K562 (cell line): Measurements from ENCODE around the gene FADS1. TPM values are rescaled to one million over a fixed set of nuclear protein-coding genes. Genes with fewer than 3 reads are reported as not detected.
A peak's percentile ranks its signal among the peaks of the same experiment; 100 is the strongest.

Experiments
- ATAC-seq: fragments of 200-7000 bp; cut with Tn5 transposase; 3 replicates; pipeline ENCODE4 v1.9.1; 2020; ENCODE audit warnings: moderate library complexity
- BruUV-seq: library from RNA; stranded (reverse); fragments of 400-500 nt; replicated peaks from 2 replicates; lab custom pipeline; 2021; lab: Mats Ljungman, UMichigan
- CTCF ChIA-PET: fragments of 300-600 bp; formaldehyde crosslinking; extraction: SDS; loops from one replicate; lab custom pipeline; 2021; ENCODE audit warnings: low intra/inter-chr PET ratio; lab: Yijun Ruan, JAX
- POLR2A ChIA-PET: fragments of 300-600, 350-650 bp; sonication (Branson Sonifier 250); formaldehyde crosslinking; extraction: SDS; loops from one replicate; lab custom pipeline; 2021; ENCODE audit warnings: antibody characterized with exemption, inconsistent platforms; lab: Yijun Ruan, JAX
- DNase-seq, 4 experiments: peaks; one replicate each; pipeline versions ENCODE4 v3.0.0 to v3.0.0-alpha.2; 2011 to 2018; ENCODE audit warnings: low spot score in 3 of 4, mixed read lengths in 3 of 4; ENCODE audit errors: extremely low read depth in 1 of 4
- FAIRE-seq: peaks from 2 replicates; lab custom pipeline; 2011; peaks lifted over from hg19 to GRCh38; lab: Jason Lieb, UNC
- H2AFZ ChIP-seq: 2 replicates; pipeline ENCODE4 v1.6.0; 2011; ENCODE audit warnings: low read depth, low read length, control low read depth, inconsistent platforms
- H3K27ac ChIP-seq: fragments of 200-600 bp; 3 replicates; pipeline ENCODE4 v1.8.0; 2011; ENCODE audit warnings: low read depth, mild to moderate bottlenecking, control low read depth, inconsistent platforms, low read length, moderate library complexity, mixed read lengths; ENCODE audit errors: extremely low read depth
- H3K27me3 ChIP-seq, 2 experiments: fragments of 300-600 bp in 1 of 2; 2 replicates in 1 of 2; 3 replicates in 1 of 2; pipeline versions ENCODE4 v1.6.0 to v1.8.0; 2011; ENCODE audit warnings: inconsistent platforms in 2 of 2, low read length in 2 of 2, mild to moderate bottlenecking in 1 of 2, mixed read lengths in 1 of 2, moderate library complexity in 1 of 2; ENCODE audit not compliant: control insufficient read depth in 2 of 2, insufficient read depth in 2 of 2
- H3K36me3 ChIP-seq: fragments of 300-600 bp; 3 replicates; pipeline ENCODE4 v1.8.0; 2011; ENCODE audit warnings: mild to moderate bottlenecking, low read length, inconsistent platforms; ENCODE audit not compliant: control insufficient read depth, insufficient read depth
- H3K4me1 ChIP-seq, 2 experiments: fragments of 200-600 bp in 1 of 2; replicated peaks in 1 of 2; 2 replicates in 1 of 2; 3 replicates in 1 of 2; pipeline versions ENCODE4 v1.5.1 to v1.8.0; 2011; ENCODE audit warnings: inconsistent platforms in 2 of 2, low read length in 2 of 2, mild to moderate bottlenecking in 1 of 2, mixed read lengths in 1 of 2, moderate library complexity in 1 of 2; ENCODE audit not compliant: control insufficient read depth in 2 of 2, insufficient read depth in 2 of 2
- H3K4me2 ChIP-seq: 2 replicates; pipeline ENCODE4 v1.6.1; 2011; ENCODE audit warnings: low read length, control low read depth, inconsistent platforms, mixed read lengths; ENCODE audit not compliant: insufficient read depth
- H3K4me3 ChIP-seq: fragments of 200-600 bp; sonication (generic), shearing (Covaris generic); 2 replicates; pipeline ENCODE4 v1.5.1; 2016; ENCODE audit warnings: control low read depth, inconsistent platforms
- H3K79me2 ChIP-seq: fragments of 200-600 bp; 3 replicates; pipeline ENCODE4 v1.8.0; 2011; ENCODE audit warnings: low read length, inconsistent platforms; ENCODE audit not compliant: control insufficient read depth, insufficient read depth
- H3K9ac ChIP-seq, 2 experiments: 2 replicates each; pipeline versions ENCODE4 v1.6.0 to v1.6.1; 2011; ENCODE audit warnings: low read depth in 2 of 2, low read length in 2 of 2, control low read depth in 1 of 2, inconsistent platforms in 1 of 2, mild to moderate bottlenecking in 1 of 2, mixed read lengths in 1 of 2; ENCODE audit not compliant: insufficient read depth in 1 of 2
- H3K9me1 ChIP-seq: one replicate; pipeline ENCODE4 v1.6.0; 2011; ENCODE audit warnings: inconsistent platforms, mild to moderate bottlenecking, low read length, moderate library complexity; ENCODE audit not compliant: control insufficient read depth, insufficient read depth
- H3K9me3 ChIP-seq: replicated peaks from 2 replicates; pipeline ENCODE4 v1.5.1; 2011; ENCODE audit warnings: low read depth, low read length, inconsistent platforms; ENCODE audit not compliant: control insufficient read depth, insufficient read depth
- H4K20me1 ChIP-seq: replicated peaks from 2 replicates; pipeline ENCODE4 v1.6.1; 2011; ENCODE audit warnings: low read length, inconsistent platforms, mixed read lengths; ENCODE audit not compliant: control insufficient read depth, insufficient read depth
- NFE2L1 ChIP-seq: fragments of 450-650 bp; IDR thresholded peaks from 2 replicates; pipeline ENCODE4 v1.6.1; 2016; ENCODE audit warnings: missing genetic modification characterization, low read depth, mild to moderate bottlenecking, missing compliant biosample characterization, moderate library complexity, borderline replicate concordance
- POLR2A ChIP-seq: fragments of 450-650 bp; conservative IDR thresholded peaks from 2 replicates; pipeline ENCODE4 v1.6.1; 2016
- PURB ChIP-seq: sonication (generic); formaldehyde crosslinking; IDR thresholded peaks from 2 replicates; pipeline ENCODE4 v1.9.0; 2021; ENCODE audit warnings: low read depth, mild to moderate bottlenecking, missing genetic modification reagents
- RAD51 ChIP-seq: fragments of 450-650 bp; IDR thresholded peaks from 2 replicates; pipeline ENCODE4 v1.7.1; 2016; ENCODE audit warnings: low read depth, mild to moderate bottlenecking, borderline replicate concordance
- SUPT5H ChIP-seq: fragments of 450-650 bp; IDR thresholded peaks from 2 replicates; pipeline ENCODE4 v1.6.1; 2016
- WGBS: fragments of 100-300 bp; shearing (Covaris generic); methylation state at CpG from one replicate; pipeline ENCODE4 v1.1.6; 2016; ENCODE audit warnings: low coverage, mixed read lengths; ENCODE audit not compliant: insufficient coverage; ENCODE audit errors: missing lambda C conversion rate; 5-methylcytosine and 5-hydroxymethylcytosine counted together
- in situ Hi-C: fragments of 300-500 bp; cut with MboI; formaldehyde crosslinking; loops from 4 replicates; pipeline ENCODE4 v1.15.0; 2018; ENCODE audit warnings: inconsistent platforms, mixed read lengths
- intact Hi-C: fragments of 100-400 bp; cut with micrococcal nuclease; formaldehyde crosslinking; loops from 2 replicates; pipeline ENCODE4 v1.14.2; 2022
- polyA plus RNA-seq, 8 experiments: library from polyadenylated mRNA; depleted of rRNA in 4 of 8; stranded (reverse) in 5 of 8; unstranded in 3 of 8; fragments of >200 nt; fragmentation: Nextera tagmentation in 2 of 8; fragmentation: Illumina TruSeq in 1 of 8; extraction: Ambion mirVana in 2 of 8; extraction: Trizol in 1 of 8; gene quantifications; 2 replicates each; pipeline versions ENCODE4 v1.2.1 to v1.2.3, GENCODE V29; 2011 to 2014; ENCODE audit warnings: inconsistent platforms in 1 of 8, missing spikeins in 1 of 8
- total RNA-seq, 7 experiments: library from RNA; depleted of rRNA in 6 of 7; stranded (reverse); fragments of >200 nt in 6 of 7; fragmentation: Illumina TruSeq in 2 of 7; extraction: Trizol in 2 of 7; gene quantifications; 2 replicates each; pipeline versions ENCODE4 v1.2.1 to v1.2.3, GENCODE V29; 2011 to 2021; ENCODE audit warnings: low replicate concordance in 1 of 7
- TF ChIP-seq, protein P1 (sequence below): fragments of 450-650 bp; IDR thresholded peaks from 2 replicates; pipeline ENCODE4 v1.6.1; 2017; ENCODE audit warnings: antibody characterized with exemption, mild to moderate bottlenecking
- TF ChIP-seq, protein P2 (sequence below): fragments of 250-450 bp; sonication (Bioruptor Pico); IDR thresholded peaks from 2 replicates; pipeline ENCODE4 v1.4.0; 2020; ENCODE audit warnings: mild to moderate bottlenecking, moderate library complexity

FADS1 gene
- total and polyA plus RNA-seq, 9 of the 15 experiments (the other 6 are each of a cell fraction or from before 2014, with no cell fraction given), result 110 to 864 (median 364) TPM

DNA sequence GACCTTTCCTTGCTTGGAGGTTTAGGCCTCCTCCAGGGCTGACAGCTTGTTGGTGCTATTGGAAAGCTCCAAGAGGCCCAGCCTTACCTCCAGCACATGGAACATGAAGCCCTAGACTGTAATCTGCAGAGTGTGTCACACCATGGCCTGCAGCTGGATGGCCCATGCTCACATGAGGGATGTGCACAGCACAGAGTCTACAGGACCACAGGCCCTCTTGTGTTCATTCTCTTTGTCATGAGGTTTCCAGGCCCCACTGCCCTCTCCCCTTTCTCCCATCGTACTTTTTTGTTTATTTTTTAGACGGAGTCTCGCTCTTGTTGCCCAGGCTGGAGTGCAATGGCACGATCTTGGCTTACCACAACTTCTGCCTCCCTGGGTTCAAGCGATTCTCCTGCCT lies 10.0 kb downstream of the FADS1 start (continued):
- TF ChIP-seq RAD51 (no peak), PURB (CRISPR knock-in tag) (no peak)

DNA sequence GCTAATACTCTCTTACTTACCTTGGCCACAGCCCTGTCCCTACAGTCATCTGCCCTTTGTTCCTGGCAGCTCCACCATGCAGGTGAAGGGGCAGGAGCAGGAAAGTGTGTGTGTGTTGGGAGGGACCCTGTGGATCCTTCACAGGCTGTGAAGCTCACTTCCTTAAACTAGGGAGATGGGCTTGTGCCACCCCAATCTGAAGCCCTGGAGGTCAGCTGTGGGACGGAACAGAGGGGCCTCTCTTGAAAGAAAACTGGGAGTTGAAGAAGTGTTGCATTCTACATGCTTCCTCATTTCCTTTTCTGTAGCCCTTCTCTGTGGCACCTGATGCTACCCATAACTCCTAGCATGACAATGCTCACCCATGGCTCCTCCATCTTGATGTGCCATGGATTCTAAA lies 11.7 kb downstream of the FADS1 start:
- 89% methylated on average over 1 of the region's 1 CpG for WGBS
- Histone ChIP-seq H3K27me3 (no peaks in the 10 kb centered on the region), H3K4me3 (no peak overlapping the region), H3K36me3 (peaks cover 97% of the 10 kb centered on the region), H3K79me2 (peaks cover 26% of the 10 kb centered on the region), H3K9ac (peak overlapping the region in 1 of 2 experiments; percentile 10; a peak in 1 of 4 replicates), H3K4me1 (peaks cover 32 to 42% of the 10 kb centered on the region in 2 experiments; a peak in 4 of 5 replicates), H3K4me2 (no peak overlapping the region), H2AFZ (no peak overlapping the region), H3K27ac (no peak overlapping the region), H4K20me1 (peaks cover 3% of the 10 kb centered on the region), H3K9me3 (no peaks in the 10 kb centered on the region), H3K9me1 (peaks cover 6% of the 10 kb centered on the region)
- BruUV-seq, result no TSS peak
- POLR2A ChIA-PET, result interaction anchor here (1.3 to 7.6 kb wide), 5 partner anchors 8 to 144 kb away, joined by 3 to 97 read pairs (median 16); partner anchors contain the start of genes FADS1, FEN1 and TMEM258
- ATAC-seq (no peak), FAIRE-seq (no peak), DNase-seq (no peak)
- in situ Hi-C loops (no loop called here), intact Hi-C loops (no loop called here)
- CTCF ChIA-PET, result no interaction called here
- TF ChIP-seq, protein P1, sequence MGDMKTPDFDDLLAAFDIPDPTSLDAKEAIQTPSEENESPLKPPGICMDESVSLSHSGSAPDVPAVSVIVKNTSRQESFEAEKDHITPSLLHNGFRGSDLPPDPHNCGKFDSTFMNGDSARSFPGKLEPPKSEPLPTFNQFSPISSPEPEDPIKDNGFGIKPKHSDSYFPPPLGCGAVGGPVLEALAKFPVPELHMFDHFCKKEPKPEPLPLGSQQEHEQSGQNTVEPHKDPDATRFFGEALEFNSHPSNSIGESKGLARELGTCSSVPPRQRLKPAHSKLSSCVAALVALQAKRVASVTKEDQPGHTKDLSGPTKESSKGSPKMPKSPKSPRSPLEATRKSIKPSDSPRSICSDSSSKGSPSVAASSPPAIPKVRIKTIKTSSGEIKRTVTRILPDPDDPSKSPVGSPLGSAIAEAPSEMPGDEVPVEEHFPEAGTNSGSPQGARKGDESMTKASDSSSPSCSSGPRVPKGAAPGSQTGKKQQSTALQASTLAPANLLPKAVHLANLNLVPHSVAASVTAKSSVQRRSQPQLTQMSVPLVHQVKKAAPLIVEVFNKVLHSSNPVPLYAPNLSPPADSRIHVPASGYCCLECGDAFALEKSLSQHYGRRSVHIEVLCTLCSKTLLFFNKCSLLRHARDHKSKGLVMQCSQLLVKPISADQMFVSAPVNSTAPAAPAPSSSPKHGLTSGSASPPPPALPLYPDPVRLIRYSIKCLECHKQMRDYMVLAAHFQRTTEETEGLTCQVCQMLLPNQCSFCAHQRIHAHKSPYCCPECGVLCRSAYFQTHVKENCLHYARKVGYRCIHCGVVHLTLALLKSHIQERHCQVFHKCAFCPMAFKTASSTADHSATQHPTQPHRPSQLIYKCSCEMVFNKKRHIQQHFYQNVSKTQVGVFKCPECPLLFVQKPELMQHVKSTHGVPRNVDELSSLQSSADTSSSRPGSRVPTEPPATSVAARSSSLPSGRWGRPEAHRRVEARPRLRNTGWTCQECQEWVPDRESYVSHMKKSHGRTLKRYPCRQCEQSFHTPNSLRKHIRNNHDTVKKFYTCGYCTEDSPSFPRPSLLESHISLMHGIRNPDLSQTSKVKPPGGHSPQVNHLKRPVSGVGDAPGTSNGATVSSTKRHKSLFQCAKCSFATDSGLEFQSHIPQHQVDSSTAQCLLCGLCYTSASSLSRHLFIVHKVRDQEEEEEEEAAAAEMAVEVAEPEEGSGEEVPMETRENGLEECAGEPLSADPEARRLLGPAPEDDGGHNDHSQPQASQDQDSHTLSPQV, result peak; percentile 27; the same call in 1 of the 2 replicates
- TF ChIP-seq, protein P2, sequence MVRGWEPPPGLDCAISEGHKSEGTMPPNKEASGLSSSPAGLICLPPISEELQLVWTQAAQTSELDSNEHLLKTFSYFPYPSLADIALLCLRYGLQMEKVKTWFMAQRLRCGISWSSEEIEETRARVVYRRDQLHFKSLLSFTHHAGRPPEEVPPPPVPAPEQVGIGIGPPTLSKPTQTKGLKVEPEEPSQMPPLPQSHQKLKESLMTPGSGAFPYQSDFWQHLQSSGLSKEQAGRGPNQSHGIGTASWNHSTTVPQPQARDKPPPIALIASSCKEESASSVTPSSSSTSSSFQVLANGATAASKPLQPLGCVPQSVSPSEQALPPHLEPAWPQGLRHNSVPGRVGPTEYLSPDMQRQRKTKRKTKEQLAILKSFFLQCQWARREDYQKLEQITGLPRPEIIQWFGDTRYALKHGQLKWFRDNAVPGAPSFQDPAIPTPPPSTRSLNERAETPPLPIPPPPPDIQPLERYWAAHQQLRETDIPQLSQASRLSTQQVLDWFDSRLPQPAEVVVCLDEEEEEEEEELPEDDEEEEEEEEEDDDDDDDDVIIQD (CRISPR knock-in tag), result no peak
- TF ChIP-seq NFE2L1 (tag), result no peak
- peak; percentile 37; the same call in 1 of the 2 replicates for TF ChIP-seq POLR2A
- peak; percentile 56 for TF ChIP-seq SUPT5H
